ELF-1 (cell line): Measurements from ENCODE around the gene EFEMP2.

Experiments
- DNase-seq: peaks from one replicate; pipeline ENCODE4 v3.0.0-alpha.2; 2016; ENCODE audit warnings: low read depth, low spot score

Gene EFEMP2

DNA sequence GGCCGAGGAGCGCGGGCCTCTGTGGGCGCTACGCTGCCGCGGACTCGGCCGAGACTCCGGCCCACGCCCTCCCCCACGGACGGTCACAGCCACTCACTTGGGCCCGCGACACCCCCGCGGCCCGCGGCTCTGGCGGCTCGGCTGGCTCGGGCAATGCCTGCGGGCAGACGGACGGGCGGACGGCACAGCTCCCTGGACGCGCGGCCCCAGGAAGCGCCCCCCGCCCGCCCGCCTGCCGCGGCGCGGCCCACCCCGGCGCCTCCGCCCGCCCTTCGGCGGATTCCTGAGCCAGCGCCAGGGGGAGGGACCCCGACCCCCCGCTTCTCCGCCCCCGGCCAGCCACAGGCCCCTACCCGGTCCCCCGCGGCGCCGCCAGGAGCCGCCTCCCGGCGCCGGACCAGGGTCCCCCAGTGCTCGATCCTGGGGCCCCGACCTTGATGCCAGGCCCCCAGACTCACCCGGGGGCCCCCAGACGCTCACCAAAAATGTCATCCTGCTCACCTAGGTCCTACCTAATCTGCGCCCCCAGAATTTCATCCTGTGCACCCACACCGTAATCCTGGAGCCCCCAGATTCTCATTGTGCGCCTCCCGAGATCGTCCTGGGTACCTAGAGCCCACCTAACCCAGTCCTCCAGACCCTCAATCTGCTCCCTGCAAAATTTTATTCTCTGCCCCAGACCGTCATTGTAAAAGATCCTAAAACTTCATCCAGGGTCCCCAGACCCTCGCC lies at the start of gene EFEMP2:
TSS of gene EFEMP2 (minus strand) at position 215 of the 732 bp plus-strand sequence. CDS start 446 bp downstream, outside the sequence.
- DNase-seq, result peak; percentile 9

DNA sequence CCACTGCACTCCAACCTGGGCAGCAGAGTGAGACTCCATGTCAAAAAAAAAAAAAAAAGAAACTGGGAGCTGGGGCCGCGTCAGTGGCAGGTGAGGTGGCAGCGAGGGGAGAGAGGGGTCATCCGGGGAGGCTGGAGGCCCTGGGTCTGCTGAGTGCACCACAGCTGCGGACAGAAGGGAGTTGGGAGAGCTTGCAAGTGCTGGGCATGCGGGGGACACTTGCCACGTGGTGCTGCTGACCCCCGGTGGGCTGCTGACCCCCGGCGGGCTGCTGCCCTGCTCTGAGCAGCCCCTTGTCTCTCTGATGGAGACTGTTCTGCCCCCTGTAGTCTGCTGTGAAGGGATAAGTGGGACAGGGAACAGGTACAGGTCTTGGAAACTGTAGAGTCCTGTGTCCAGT lies 49.3 kb upstream of the EFEMP2 start:
- DNase-seq, result no peak

DNA sequence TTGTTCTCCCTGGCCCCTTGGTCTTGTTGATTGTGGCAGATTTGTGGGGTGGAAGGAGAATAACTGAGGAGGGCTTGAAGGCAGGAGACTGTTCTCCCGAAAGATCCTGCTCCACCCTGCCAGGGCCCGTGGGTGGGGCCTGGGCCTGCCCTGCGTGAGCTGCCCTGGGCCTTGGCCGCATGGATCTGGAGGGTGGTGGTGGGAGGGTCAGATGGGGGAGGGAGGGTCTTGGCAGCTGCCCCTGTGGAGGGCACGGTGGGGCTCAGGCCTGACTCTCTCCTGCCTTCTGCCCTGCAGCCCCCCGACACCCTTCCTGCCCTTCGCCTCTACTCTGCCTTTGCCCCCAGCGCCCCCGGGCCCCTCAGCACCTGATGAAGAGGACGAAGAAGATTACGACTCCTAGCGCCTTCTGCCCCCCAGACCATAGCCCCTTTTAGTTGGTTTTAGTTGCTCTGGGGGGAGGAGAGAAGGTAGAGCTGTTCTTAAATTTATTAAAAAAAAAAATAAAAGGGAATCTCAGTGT lies 48.5 kb upstream of the EFEMP2 start:
- no peak for DNase-seq

DNA sequence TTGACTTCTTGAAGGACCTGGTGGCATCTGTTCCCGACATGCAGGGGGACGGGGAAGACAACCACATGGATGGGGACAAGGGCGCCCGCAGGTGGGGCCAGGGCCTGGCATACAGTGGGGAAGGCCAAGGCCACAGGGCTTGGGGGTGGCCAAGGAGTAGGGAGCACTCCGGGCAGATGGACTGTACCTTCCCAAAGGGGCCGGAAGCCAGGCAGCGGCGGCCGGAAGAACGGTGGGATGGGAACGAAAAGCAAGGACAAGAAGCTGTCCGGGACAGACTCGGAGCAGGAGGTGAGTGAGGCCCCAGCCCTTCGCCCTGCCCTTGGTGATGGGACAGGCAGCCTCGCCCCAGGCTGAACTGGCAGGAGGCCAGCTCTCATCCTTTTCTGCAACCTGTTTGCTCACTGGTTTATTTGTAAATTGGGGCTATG lies 47.8 kb upstream of the EFEMP2 start:
- DNase-seq, result no peak

DNA sequence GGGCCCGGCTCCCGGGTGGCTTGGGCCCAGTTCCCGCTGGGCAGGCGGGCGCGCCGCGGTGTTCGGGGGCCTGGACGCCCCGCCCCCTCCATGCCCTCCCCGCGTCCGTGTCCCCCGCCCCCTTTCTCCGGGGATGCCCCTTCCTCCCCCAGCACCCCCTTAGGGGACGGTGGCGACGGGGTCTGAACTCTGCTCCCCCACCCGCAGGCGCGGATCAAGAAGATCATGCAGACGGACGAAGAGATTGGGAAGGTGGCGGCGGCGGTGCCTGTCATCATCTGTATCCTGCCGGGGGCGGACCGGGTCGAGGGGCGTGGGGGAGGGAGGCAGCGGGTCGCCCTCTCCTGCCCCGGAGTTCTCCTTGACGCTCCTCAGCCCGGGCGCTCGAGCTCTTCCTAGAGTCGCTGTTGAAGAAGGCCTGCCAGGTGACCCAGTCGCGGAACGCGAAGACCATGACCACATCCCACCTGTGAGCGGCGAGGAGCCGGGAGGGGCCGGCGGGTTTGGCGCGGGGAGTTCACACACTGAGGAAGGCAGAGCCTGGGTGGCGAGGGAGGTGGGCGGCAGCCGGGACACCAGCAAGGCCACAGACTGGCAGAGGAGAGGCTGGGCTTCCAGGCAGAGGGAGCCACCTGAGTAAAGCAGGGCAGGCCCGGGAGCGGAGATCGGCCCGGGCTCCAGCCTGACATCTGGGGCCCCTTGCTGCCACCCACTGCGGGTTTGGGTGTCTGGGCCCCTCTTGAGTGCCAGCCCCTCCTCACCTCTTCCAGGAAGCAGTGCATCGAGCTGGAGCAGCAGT lies 47.2 kb upstream of the EFEMP2 start:
- peak; percentile 34 for DNase-seq

DNA sequence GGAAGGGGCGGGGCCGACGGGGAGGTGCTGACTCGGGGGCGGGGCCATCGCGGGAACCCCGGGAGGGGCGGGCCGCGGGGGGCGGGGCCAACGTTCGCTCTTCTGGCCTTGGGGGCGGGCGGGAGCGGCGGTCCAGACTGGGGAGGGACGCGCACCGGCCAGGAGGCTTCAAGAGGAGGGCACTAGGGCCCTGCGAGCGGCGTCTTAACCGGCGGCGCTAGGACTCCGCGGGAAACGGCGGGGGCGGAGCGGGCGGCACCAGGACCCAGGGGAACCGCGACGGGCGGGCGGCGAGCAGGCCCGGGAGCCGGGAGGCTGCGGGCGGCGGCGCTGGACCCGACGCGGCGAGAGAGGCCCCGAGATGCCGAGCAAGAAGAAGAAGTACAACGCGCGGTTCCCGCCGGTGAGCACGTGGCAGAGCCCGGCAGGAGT lies 46.6 kb upstream of the EFEMP2 start, which contains the start of gene DRAP1:
TSS of gene DRAP1 (plus strand) at position 286 of the 432 bp plus-strand sequence. CDS start at position 362, 76 bp downstream.
- DNase-seq, result peak; percentile 96

DNA sequence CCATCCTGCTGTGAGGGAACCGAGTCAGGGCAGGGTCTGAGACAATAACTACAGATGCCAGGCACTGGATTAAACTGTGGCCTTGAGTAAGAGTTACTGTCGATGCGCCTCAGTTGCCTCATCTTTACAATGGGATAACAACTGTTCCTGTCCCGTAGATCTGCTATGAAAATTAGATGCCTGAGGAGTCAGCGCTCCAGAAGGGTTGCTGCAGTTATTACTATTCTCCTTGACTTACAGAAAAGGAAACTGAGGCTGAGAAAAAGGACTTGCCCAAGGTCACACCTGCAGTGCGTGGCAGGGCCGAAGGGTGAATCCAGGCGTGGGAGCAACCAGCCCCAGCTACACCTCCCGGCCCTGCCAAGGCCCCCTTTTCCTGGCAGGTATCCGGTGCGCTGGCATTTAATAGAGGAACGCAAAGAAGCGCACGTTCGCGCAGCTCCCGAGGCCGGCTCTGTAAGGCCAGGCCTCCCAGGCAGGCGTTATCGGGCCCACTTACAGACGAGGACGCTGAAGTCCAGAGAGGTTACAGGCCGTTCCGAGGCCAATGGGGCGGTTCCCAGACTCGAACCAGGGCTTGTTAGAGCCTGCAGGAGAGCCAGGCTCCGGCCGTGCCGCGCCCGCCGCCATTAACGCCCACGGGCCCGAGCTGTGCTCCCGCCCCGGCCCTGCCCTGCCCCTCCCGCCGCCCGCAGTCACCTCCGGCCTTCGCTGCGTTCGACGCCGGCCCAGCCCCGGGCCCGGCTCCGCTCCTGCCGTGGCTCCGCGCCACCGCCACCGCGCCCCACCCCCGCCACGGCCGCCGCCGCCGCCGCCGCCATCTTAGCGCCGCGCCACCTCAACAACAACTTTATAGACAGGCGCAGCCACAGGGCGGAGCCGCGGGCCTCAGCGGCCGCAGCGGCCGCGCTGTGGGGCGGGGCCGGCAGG lies 45.9 kb upstream of the EFEMP2 start, which contains the start of gene C11orf68:
TSS of gene C11orf68 (minus strand) at position 852 of the 930 bp plus-strand sequence. CDS start at position 821, 31 bp downstream.
- DNase-seq, result peak; percentile 47

DNA sequence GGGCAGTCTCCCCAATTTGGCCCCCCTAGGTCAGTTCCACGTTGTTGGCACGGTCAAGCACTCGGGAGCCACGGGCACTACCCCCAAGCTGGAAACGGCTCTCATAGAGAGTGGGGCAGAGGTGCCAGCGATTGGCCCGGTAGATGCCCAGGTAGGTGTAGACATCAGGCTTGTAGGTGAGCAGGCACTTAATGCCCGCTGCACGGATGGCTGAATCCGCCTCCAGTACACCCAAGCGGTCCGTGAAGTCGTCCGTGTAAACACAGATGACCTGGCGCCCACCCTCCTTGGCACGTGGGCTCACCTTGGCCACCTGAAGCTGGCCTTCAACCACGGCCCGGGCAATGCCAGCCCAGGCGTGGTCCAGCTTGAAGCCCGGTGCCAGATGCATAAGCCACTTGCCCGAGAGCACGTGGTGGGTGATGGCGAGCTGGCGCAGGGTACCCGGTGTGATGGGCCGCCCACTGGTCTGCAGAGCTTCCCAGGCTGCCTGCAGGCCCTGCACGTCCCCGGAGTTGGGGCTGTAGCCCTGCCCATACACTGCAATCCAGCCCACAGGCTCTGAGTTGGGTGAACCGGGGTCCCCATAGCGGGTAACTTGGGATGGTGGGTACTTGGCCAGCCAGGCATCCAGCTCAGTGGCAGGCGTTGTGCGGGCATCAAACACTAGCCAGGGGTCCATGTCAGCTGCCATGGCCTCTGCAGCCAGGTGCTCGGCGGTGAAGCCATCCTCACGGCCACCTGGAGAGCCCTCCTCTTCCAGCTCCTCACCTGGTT lies 45.0 kb upstream of the EFEMP2 start:
- no peak for DNase-seq

DNA sequence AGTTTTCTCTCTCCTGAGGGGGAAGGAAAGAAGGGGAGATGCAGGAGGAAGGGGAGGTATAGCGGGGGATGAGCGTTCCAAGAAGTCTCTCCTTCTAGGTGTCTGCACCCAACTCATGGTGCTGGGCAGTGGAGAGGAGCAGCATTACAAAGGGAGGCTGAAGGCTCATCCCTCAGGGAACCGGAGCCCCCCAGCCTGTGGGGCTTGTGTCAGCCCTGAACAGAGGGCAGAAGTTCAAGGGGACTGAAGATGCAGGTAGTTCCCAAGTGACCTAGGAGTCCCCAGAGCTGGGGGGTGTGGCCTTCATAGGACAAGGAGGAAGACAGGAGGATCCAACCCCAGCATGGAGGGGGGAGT lies 44.5 kb upstream of the EFEMP2 start:
- DNase-seq, result no peak

DNA sequence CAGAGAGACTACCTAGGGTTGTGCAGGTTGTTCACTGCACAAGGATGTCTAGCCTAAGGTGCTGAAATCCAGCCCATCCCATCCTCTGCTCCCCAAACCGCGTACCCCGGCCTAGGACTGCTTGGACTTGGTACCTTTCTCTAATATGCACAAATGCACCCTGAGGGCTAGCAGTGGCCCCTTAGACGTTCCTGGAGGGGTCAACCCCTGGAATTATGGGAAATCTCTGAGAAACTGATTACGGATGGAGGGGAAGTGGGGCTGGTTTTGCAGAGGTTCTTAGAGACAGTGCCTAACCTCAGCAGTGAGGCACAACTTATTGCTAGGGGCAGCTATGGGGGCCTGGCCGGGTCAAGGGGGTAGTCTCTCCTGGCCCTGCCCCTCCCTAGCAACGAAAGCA lies 43.8 kb upstream of the EFEMP2 start:
- no peak for DNase-seq

DNA sequence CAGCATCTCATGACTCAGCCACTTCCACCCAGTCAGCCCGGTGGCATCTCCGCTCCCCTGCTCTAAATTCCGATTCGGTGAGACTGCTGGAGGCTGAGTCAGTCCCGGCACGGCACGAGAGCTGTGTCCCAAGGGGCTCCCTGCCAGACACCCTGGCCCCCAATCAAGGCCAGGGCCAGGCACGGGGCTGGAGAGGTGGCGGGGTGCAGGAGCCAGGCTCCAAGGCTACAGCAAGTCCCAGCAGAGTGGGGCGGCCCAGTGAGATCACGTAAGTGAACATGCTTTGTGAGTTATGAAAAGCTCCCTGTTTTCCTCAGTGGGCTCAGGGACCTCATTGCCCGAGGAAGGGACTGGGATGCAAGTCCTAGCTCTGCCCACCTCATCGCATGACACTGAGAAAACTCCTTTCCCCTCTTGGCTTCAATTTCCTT lies 43.2 kb upstream of the EFEMP2 start:
- peak; percentile 89 for DNase-seq

DNA sequence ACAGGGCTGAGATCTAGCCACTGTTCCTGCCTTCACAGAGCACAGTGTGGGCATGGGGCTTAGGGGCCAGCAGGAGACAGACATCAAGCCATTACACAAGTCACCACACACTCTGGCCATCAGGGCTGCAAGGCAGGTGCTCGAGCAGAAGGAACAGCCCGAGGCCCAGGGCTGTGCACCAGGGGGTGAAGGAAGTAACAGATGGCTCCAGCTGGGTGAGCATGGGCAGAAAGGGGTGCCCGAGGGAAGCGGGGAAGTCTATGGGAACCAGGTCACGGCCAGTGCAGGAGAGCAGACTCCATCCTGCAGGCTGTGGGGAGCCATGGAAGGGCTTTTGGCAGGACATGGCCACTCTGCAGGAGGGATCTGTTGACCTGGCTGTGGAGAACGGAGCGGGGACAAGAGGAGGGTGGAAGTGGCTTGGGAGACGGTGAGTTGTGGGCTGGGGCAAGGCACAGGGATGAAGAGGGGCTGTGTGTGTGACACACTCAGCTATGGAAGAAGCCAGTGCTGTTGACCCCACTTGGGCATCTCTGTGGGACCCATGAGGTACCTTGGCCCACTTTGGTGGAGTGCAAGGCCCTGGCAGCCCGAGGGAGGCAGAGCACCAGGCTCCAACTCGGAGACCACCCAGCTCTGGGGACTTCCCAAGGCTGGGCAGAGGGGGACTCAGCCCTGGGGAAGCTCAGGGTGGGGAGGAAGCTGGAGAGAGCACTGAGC lies 42.7 kb upstream of the EFEMP2 start:
- DNase-seq, result no peak

DNA sequence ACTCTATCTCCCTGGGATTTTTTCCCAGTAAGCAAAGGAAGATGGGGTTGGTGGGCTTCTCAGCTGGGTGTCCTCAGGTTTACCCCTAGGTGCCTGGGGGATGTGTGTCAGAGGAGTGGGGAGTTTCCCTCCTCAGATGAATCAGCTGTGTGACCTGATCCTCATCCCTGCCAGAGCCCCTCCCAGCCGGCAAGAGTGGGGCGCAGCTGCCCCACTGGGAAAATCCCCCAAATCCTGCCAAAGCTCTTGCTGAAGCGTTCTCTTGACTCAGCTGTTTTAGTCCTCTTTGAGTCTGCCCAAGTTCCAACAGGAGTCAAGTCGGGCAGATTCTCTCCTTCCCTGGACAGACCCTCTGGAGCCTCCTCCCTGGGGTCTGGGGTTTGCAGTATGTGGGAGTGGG lies 40.2 kb upstream of the EFEMP2 start:
- no peak for DNase-seq

DNA sequence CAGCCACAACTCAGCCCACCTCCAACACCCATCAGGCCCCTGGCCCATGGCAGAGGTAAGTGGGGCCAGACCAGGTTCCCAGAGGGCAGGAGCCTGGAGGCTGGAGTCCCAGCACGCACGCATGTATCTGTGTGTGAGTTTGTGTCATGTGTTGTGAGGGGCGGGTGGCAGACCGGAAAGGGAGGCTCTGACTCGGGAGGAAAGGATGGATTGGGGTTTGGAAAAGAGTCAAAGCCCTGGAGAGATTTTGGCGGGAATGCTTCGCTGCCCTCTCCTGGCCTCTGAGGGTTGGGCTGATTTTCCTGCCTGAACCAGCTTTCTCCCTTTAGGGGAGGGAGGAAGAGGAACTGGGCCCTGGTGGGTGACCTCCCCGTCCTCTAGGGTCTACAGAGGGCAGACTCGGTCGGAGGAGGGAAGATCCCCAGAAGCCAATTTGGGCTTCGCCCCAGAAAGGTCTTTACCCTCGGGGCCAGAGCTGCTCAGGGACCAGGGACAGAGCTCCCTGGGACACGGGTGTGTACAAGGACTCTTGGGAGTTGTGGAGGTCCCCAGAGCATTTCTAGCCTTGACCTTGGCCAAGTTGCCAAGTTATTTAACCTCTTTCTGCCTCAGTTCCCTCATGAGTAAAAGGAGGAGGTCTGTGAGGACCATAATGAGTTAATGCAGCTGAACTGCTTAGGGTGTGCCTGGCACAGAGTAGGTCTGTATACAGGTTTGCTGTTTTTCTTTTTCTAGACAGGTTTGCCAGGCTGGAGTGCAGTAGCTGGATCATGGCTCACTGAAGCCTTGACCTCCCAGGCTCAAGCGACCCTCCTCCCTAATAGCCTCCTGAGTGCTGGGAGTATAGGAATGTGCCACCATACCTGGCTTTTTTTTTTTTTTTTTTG lies 39.3 kb upstream of the EFEMP2 start:
- peak; percentile 84 for DNase-seq

DNA sequence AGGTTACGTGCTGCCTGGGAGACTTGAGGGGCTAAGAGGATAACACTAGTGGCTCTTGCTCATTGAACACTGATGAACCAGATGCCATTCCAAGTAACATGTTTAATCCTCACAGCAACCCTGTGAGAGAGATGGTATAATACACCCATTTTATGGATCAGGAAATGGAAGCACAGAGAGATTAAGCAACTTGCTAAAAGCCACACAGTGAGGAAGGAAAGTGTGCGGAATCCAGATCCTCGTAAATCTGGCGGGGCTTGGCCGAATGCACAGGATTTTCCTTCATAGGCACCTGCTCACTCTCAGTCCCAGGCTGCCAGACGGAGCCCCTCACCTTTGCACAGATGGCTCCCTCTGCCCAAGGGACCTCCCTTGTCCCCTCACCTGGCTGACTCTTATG lies 35.3 kb upstream of the EFEMP2 start:
- DNase-seq, result no peak

DNA sequence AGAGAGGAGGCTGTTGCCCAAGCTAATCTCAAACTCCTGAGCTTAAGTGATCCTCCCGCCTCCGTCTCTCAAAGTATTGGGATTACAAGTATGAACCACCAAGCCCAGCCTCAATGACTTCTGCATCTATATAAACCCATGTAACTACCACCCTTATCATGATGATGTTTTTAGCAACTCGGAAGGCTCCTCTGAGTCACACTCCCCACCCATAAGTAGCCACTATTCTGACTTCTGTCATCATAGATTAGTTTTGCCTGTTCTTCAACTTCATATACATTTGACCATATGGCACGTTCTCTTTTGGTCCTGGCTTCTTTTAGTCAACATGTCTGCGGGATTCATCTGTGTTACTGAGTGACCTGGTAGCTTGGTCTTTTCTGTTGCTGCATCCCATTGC lies 34.0 kb upstream of the EFEMP2 start:
- DNase-seq, result no peak

DNA sequence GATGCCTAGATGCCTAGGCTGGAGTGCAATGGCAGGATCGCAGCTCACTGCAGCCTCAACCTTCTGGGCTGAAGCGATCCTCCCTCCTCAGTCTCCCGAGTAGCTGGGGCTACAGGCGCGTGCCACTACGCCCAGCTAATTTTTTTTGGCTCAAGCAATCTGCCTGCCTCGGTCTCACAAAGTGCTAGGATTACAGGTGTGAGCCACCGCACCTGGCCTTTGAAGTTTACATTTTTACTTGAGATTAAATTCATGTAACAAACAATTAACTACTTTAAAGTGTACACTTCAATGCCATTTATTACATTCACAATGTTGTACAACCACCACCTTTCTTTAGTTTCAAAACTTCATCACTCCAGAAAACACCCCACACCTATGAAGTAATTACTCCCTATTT lies 31.1 kb upstream of the EFEMP2 start:
- DNase-seq, result no peak

DNA sequence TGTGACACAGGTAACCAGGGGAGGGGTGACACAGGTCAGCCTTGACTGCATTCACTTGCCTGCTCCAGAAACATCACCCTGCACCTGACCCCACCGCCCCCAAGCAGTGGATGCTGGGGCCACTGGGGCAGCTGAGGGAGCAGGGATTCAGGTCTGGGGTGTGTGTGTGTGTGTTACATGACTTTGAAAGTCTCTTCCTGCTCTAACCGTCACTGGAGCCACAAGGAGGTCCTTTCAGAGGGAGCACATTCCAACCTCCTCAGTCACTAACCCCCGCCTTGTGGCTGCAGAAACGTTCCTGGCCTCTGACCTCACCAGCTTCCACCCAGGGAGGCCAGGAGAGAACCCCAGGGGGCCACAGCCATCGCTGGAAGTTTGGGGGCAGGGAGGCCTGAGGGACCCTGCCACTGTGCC lies 30.5 kb upstream of the EFEMP2 start:
- DNase-seq, result peak; percentile 78

DNA sequence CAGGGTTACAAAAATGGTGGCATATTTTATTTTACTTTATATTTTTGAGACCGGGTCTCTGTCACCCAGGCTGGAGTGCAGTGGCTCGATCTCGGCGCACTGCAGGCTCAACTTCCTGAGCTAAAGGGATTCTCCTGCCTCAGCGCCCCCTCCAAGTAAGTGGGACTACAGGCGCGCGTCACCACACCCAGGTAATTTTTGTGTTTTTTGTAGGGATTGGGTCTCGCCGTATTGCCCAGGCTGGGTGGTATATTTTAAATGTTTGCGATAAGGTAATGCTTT lies 28.2 kb upstream of the EFEMP2 start:
- no peak for DNase-seq
